ENCODE data around the gene AKAP8.

The AKAP8 gene

DNA sequence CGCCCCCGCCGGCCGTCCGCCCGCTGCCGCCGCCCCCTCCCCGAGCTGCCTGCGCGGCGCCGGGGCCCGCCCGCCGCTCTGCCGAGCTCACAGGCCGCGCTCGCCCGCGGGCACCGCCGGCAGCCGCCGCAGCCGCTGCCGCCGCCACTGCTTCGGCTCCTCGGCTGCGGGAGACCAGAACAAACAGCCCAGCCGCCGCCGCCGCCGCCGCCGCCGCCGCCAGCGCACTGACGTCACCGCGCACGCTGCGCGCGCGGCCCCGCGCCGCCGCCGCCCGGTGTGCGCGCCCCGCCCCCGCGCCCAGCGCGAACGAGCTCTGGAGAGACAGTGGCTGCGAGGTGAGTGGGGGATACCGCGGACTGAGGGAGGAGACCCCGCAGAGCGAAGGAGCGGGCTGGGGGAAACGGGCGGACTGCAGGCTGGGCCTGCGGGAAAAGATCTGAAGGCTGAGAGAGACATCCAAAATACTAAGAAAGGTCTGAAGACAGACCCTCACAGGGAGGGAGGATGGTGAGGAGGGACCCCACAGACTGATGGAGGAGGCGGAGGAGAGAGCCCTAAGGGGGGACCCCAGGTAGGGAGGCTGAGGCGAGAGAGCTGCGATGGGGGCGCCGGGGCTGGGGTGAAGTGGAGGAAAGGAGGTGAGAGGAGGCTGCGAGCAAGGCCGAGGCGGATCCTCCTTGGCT lies 47.1 kb downstream of the AKAP8 start, which contains the start of gene BRD4:
Gene BRD4 (minus strand): TSS at position 229 of the 686 bp plus-strand sequence. CDS start 59,440 bp downstream, outside the sequence.
- peak; percentile 44 for DNase-seq (ENCODE audit: low spot score)

DNA sequence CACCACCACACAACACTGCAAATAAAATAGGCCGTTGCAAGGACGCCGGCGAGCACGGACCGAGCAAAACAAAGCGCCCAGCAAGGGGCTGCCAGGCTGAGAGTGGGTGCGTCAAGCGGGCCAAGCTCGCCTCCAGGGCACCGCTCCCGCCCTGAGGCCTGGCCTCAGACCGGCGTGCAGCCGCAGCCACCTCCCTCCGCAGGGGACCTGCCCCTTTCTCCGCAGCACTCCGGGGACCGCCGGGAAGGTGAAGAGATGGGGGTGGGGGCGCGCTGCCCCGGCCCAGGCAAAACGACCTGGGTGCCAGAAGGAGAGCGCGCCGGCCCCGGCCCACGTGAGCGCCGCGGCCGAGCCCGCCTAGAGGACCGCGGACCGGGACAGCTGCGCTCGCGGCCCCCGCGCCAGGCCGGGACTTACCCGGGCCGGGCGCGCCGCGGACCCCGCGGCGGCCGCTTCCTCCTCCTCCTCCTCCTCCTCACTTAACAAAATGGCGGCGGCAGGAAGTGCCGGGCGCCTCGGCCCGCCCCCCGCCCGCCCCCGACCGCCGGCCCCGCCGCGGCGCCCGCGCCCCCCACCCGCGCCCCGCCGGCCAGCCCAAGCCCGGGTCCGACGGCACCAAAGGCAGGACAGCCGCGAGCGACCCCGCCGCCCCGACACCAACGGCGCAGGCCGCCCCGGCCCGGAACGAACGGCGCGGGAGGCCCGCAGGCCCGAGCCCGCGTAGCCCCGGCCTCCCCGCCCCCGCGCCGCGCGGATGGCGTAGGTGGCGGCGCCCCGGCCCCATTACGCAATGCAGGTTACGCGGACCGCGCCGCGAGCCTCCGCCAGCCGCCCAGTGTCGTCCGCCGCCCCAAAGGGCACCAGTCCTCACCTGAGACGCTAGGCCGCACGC lies 47.9 kb downstream of the AKAP8 start:
- peak; percentile 44 for DNase-seq (ENCODE audit: low spot score)

- DNase-seq (ENCODE audit: low spot score): peak; percentile 62
Measured at GRCh38 chr19:15330801-15331418, 48.7 kb downstream of the AKAP8 start.

DNA sequence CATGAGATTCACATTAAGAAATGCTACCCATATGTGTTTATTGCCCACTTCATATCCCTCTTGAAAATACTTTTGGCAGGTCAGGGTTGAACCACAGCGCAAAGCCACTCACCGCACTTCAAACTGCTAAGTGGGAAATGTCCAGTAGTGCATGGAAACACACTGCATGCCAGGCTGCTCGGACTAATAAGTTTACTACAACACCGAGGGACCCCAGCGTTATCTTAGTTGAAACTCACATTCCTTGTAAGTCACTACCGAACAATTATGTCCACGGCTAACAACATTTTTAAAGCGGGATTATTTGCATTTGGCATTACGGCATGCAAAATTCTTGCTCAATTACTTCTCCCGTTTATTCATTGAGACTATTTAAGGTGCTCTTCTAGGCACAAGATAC lies 51.3 kb downstream of the AKAP8 start:
- no peak for DNase-seq (ENCODE audit: low spot score)

- no peak for DNase-seq (ENCODE audit: low spot score)
Measured at GRCh38 chr19:15324791-15325519, 54.6 kb downstream of the AKAP8 start.

GRCh38 chr19:15323496-15324235 lies 55.9 kb downstream of the AKAP8 start:
- DNase-seq (ENCODE audit: low spot score): no peak

DNA sequence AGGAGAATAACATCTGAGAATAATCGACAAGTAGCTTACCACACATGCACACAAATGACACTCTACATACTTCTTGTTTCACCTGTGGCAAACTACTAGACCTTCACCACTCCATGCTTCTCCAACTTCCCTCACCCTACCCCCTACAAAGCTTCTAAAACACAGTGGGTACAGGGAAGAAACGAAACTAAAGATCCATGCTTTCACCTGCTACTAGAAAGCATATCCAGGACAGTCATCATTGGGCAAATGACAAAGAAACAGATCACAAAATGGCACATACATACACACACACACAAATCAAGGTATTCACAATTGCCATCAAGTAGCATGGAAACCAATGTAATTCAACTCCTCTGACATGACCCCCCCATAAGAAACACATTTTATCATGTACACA lies 57.8 kb downstream of the AKAP8 start:
- no peak for DNase-seq (ENCODE audit: low spot score)

DNA sequence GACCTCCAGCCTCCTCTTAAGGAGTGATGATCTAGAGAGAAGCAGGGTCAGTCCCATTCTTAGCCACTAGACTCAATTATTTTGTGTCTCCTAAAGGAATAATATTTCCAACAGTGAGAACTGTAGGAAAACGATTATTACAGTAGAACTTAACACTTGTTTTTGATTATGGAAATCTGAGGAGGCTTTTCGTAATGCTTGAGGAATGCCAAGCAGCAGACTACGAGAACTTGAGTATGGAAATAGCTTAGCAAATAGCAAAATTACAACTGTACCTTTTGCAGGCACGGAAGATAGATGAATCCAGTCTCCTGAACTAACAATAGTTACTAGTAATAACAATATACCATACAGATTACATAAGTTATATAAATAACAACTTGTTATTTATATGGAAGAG lies 59.5 kb downstream of the AKAP8 start:
- no peak for DNase-seq (ENCODE audit: low spot score)

GRCh38 chr19:15318241-15318691 lies 61.3 kb downstream of the AKAP8 start:
- no peak for DNase-seq (ENCODE audit: low spot score)

DNA sequence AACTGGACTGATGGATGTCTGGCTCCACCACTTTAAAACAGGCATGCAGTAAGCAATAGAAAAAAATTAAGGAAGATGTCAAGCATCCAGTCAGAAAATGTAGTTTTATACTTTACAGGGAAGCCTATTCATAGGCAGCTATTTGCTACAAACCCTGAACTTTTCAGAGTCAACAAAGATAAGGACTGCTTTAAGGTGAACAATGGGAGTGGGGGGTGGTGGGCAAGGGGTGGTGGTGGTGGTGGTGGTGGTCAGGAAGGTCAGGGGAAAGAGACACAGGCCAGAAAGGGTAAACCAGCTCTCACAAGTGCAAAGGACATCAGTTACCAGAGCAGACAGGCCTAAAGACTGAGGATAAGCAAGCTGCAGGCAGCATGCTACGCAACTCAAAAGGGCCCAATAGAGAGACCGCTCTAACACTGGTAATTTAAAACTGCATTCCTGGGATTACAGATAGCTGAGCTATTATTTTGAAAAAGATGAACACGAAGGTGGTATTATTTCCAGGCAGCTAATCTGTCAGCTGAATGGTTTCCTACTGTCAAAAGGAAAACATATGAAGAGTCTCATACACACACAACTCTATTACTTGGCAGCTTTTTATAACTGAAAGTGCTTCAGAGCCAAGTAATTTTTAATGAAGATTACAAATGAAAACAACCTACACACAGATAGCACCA lies 62.1 kb downstream of the AKAP8 start:
- no peak for DNase-seq (ENCODE audit: low spot score)

GRCh38 chr19:15316498-15316897 lies 63.1 kb downstream of the AKAP8 start:
- no peak for DNase-seq (ENCODE audit: low spot score)

DNA sequence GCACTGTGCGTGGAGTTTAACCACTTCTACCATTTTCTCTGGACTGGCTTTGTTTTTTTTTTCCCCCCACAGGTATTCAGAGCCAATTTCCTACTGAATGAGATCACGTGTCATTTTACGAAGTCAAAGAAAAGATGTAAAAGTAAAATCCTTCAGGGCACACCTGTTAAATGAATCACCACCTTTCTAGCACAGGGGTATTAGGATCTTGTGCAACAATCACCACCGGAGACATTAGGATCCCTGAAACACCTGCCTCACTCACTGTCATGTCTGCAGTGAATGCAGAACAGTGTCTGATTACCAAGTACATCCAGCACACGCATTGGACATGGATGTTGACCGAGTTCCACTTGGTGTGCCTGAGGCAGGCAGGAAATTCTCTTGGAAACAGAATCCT lies 64.5 kb downstream of the AKAP8 start:
- no peak for DNase-seq (ENCODE audit: low spot score)

- DNase-seq (ENCODE audit: low spot score): no peak
Measured at GRCh38 chr19:15313649-15314279, 65.8 kb downstream of the AKAP8 start.

DNA sequence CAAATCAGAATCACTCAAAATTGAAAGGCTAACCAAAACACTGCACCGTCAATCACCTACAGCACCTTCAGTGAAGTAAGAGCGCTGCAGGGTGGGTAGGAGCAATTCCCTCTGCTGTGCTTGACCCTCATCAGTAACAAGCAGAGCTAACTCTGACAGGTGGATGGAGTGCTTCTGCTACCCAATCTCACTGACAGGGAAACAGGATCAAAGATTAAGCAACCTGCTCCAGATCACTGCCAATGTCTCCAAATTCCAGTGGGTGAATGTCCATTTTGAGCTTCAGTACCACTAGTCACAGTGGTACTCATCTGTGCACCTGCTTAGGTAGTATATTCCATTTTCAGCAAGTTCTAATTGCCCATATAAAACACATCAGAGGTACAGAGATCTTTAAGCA lies 72.4 kb downstream of the AKAP8 start:
- no peak for DNase-seq (ENCODE audit: low spot score)

GRCh38 chr19:15305582-15306334 lies 73.8 kb downstream of the AKAP8 start:
- no peak for DNase-seq (ENCODE audit: low spot score)

DNA sequence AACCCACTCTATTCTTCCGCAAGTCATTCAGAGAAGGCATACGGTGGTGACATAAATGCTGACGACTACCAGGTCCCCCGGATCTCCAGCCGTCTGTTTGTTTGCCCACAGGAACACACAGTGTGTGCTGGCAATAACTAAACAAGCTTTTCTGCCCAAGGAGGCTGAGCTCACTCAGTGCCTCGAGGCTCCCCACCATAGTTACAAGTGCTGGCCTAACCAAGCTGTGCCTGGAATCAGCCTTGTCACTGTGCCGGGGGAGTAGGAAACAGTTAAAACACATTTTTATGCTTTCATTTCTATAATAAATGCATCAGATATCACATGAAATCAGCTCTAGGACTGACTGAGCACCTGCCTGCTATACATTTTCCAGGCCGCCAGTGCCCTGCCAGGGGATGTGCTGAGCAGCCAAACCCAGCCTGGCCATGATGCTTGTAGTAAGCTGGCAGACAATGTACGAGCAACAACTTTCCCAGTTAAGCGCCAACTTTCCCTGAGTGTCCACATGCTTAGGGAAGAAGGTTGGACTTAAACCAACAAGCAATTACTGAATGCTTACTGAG lies 75.4 kb downstream of the AKAP8 start:
- DNase-seq (ENCODE audit: low spot score): no peak

Measured in SW480 (cell line).